Adrenal gland (tissue), 12 donors: ENCODE results near the gene GPR37L1. TPM values are rescaled to one million over a fixed set of nuclear protein-coding genes. Genes with fewer than 3 reads are reported as not detected.
A peak's percentile ranks its signal among the peaks of the same experiment; 100 is the strongest.

Source experiments
- DNase-seq, 7 donors: peaks; one replicate each; pipeline ENCODE4 v3.0.0-alpha.2; 2019 to 2020
- H3K27ac ChIP-seq, 5 donors: fragments of 200-600 bp; sonication (generic) in 4 of 5; 1 replicate in 3 of 5; 2 replicates in 2 of 5; pipeline versions ENCODE4 v1.5.1 to v1.8.0; 2016 to 2020; ENCODE audit warnings: mild to moderate bottlenecking in 1 of 5
- H3K27me3 ChIP-seq: fragments of 200-600 bp; 2 replicates; pipeline ENCODE4 v1.8.0; 2021
- H3K36me3 ChIP-seq, 2 donors: fragments of 200-600 bp; replicated peaks in 1 of 2; 1 replicate in 1 of 2; 2 replicates in 1 of 2; pipeline versions ENCODE4 v1.5.1 to v1.8.0; 2018 to 2022
- H3K4me1 ChIP-seq, 2 donors: fragments of 200-600 bp; replicated peaks in 1 of 2; 1 replicate in 1 of 2; 2 replicates in 1 of 2; pipeline versions ENCODE4 v1.5.1 to v1.8.0; 2018 to 2021
- H3K4me3 ChIP-seq, 4 donors: fragments of 200-600 bp; sonication (generic) in 3 of 4; one replicate each; pipeline ENCODE4 v1.5.1; 2016 to 2018
- H3K9me3 ChIP-seq, 3 donors: fragments of 200-600 bp; sonication (generic) in 1 of 3; replicated peaks in 1 of 3; 1 replicate in 2 of 3; 2 replicates in 1 of 3; pipeline versions ENCODE4 v1.5.1 to v1.8.0; 2016 to 2021
- POLR2A ChIP-seq, 2 donors: fragments of 450-650 bp; IDR thresholded peaks; one replicate each; pipeline ENCODE4 v1.6.1; 2017; ENCODE audit warnings: antibody characterized with exemption in 2 of 2, mild to moderate bottlenecking in 2 of 2, moderate library complexity in 1 of 2
- WGBS, 4 donors: extraction: QIAGEN DNeasy Blood & Tissue Kit in 2 of 4; methylation state at CpG; one replicate each; pipeline versions ENCODE4 v1.1.5 to v1.1.7; 2013 to 2017; 5-methylcytosine and 5-hydroxymethylcytosine counted together
- intact Hi-C, 2 donors: fragments of 100-400 bp; cut with DNase I; formaldehyde crosslinking; loops; one replicate each; pipeline versions ENCODE4 v1.14.1 to v1.15.0; 2022 to 2023
- polyA plus RNA-seq, 3 donors: library from polyadenylated mRNA; stranded (reverse); fragments of 200-250 nt in 2 of 3; fragments of 350-450 nt in 1 of 3; fragmentation: Illumina TruSeq in 1 of 3; extraction: RNeasy Lipid Tissue Mini Kit (QIAGEN cat#74804) in 1 of 3; gene quantifications; one replicate each; pipeline ENCODE4 v1.2.3, GENCODE V29; 2013 to 2014
- total RNA-seq, 9 donors: library from RNA; depleted of rRNA in 4 of 9; stranded (reverse); fragments of >200 nt in 4 of 9; fragments of 120-200 nt in 1 of 9; fragmentation: NEBNext Ultra II Directional in 1 of 9; extraction: Animal tissue kit (Norgen Biotek cat#: 25700) in 1 of 9; gene quantifications; one replicate each; pipeline versions ENCODE4 v1.1.0 to v1.2.4, GENCODE V29; 2013 to 2023
- TF ChIP-seq, protein P1 (sequence below), 6 experiments: fragments of 450-650 bp in 4 of 6; fragments of 200-600 bp in 2 of 6; sonication (generic) in 1 of 6; IDR thresholded peaks; 1 replicate in 5 of 6; 2 replicates in 1 of 6; pipeline versions ENCODE4 v1.5.1 to v1.8.0; 2016 to 2021; ENCODE audit warnings: antibody characterized with exemption in 6 of 6, mild to moderate bottlenecking in 2 of 6, moderate library complexity in 1 of 6
- donor health status: healthy with polysubstance abuse.
- donor health status: Bipolar disorder and iron deficiency.
- donor health status: DM: yes; HTN: yes; CAD: no.
- donor health status: DM: no; HTN: no; CAD: no.
- donor health status: DM: no; HTN: no; CAD: no.
- donor health status: DM: yes; HTN: yes; CAD: no.

GPR37L1 gene
- total and polyA plus RNA-seq, 12 donors: under 0.01 to 0.49 (median 0.24) TPM; not detected in 1

DNA sequence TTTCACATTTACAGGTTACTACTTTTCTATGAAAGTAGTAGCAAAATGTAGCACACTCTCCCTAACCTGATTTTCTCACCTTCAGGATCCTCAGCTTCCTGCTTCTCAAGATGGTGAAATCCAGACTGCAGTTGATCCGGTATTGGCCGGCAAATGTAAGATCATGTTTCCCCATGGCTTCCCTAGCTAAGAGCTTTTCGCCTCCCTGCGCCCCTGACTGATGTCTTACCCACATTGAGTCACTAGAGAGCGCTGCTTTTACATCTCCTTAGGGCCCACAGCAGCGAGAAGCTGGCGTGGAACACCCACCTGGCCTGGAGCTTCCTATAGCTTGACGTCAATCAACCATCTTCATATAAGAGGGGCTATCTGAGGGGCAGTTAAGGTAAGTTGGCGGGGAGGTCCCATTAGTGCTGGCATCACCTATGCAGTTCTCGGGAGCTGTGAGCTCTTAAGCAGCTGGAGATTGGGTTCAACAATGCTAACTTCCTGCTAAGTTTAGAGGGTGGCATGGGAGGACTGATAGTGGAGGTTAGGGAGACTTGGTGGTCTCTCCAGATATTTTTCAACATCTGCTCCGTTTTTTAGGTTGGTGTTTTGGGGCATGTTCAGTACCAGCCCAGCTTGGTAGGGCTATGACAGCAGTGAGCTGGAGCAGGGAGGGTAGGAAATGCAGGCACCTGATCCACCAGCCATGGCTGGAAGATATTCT is 32.2 kb downstream of the GPR37L1 start:
- no peak overlapping the region for H3K27ac ChIP-seq
- 40 to 54% (median 45%) methylated on average over 7 to 11 of the region's 11 CpGs for WGBS, 4 donors
- H3K4me3 ChIP-seq: no peak overlapping the region
- no peaks in the 10 kb centered on the region for H3K27me3 ChIP-seq
- peaks cover 0 to 6% of the 10 kb centered on the region in 2 donors for H3K36me3 ChIP-seq
- no peaks in the 10 kb centered on the region for H3K9me3 ChIP-seq
- DNase-seq: peak in 4 of 7 donors; percentile 48 to 77 (median 58)
- peaks cover 0 to 10% of the 10 kb centered on the region in 2 donors for H3K4me1 ChIP-seq
- TF ChIP-seq, protein P1, sequence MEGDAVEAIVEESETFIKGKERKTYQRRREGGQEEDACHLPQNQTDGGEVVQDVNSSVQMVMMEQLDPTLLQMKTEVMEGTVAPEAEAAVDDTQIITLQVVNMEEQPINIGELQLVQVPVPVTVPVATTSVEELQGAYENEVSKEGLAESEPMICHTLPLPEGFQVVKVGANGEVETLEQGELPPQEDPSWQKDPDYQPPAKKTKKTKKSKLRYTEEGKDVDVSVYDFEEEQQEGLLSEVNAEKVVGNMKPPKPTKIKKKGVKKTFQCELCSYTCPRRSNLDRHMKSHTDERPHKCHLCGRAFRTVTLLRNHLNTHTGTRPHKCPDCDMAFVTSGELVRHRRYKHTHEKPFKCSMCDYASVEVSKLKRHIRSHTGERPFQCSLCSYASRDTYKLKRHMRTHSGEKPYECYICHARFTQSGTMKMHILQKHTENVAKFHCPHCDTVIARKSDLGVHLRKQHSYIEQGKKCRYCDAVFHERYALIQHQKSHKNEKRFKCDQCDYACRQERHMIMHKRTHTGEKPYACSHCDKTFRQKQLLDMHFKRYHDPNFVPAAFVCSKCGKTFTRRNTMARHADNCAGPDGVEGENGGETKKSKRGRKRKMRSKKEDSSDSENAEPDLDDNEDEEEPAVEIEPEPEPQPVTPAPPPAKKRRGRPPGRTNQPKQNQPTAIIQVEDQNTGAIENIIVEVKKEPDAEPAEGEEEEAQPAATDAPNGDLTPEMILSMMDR (IDR thresholded peaks at IDR 0.05): peak in 5 of 6 experiments; percentile 11 to 38 (median 29)
- no peak for TF ChIP-seq POLR2A (IDR thresholded peaks at IDR 0.05)
- intact Hi-C loops: no loop called here

DNA sequence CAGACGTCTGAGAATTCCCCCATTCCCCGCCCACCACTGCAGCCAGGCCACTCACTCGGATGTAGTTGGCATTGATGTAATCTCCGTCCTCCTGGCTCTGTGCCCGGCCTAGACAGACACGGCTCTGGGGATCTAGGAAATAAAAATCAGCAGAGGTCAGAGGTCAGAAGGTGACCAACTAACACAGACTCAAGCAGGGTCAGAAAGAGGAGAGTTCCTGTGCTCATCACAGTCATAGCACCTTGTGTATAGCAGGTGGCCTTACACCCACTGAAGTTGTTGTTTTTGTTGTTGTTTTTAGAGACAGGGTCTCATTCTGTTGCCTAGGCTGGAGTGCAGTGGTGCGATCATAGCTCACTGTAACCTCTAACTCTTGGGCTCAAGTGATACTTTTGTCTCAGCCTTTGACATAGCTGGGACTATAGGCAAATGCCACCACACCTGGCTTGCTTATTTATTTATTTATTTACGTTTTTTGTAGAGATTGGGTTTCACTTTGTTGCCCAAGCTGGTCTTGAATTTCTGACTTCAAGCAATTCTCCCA is 32.8 kb downstream of the GPR37L1 start:
- peak; percentile 75 to 92 (median 85) for DNase-seq
- WGBS, 4 donors: 24 to 29% (median 27%) methylated on average over 6 to 8 of the region's 8 CpGs

DNA sequence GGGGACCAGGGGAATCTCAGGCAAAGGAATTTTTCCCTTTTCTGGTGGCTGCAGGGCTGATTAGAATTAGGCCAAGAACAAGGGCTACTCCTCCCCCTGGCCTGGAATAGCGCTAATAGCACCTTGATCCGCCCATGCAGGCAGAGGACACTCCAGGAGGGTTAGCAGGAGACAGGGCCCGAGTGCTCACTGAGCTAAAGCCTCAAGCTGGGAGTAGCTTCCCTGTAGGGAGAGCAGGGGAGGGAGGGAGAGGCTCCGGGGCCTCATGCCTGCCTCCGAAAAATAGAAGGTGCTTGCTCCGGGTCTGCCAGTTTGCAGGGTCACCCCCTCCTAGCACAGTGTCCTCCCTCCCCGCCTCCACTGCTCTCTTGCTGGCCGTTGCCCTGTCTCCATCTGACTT is 33.9 kb downstream of the GPR37L1 start:
- 76 to 91% (median 84%) methylated on average over 8 of the region's 8 CpGs for WGBS, 4 donors
- intact Hi-C loops: no loop called here

More for the DNA sequence above, 32.8 kb downstream of the GPR37L1 start:
- TF ChIP-seq, protein P1 (IDR thresholded peaks at IDR 0.05): no peak
- no peak for TF ChIP-seq POLR2A (IDR thresholded peaks at IDR 0.05)
- Histone ChIP-seq H3K27ac (no peak overlapping the region), H3K9me3 (no peaks in the 10 kb centered on the region), H3K27me3 (no peaks in the 10 kb centered on the region), H3K4me3 (no peak overlapping the region), H3K36me3 (peaks cover 0 to 6% of the 10 kb centered on the region in 2 donors), H3K4me1 (peaks cover 0 to 13% of the 10 kb centered on the region in 2 donors)
- intact Hi-C loops: no loop called here

DNA sequence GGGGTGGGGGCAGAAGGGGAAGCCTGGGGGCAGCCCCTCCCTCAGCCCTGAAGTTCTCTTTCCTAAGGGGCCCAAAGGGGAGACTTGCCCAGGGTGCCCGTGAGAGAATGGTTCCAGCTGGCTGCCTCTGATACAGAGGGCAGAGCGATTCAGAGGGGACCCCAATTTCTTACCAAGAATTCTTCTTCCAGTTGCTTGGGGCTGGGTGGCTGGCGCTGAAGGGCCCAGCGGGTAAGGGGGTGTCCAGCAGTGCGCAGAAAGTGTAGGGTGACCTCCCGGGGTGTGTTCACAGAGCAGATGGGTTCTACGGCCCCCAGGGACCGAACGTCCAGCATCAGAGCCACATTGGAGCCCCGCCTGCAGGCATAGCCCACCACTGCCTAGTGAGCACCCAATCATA is 35.2 kb downstream of the GPR37L1 start:
- peaks cover 0 to 13% of the 10 kb centered on the region in 2 donors for H3K4me1 ChIP-seq
- H3K27ac ChIP-seq: no peak overlapping the region
- TF ChIP-seq POLR2A (IDR thresholded peaks at IDR 0.05): no peak
- TF ChIP-seq, protein P1 (IDR thresholded peaks at IDR 0.05): no peak
- no peaks in the 10 kb centered on the region for H3K36me3 ChIP-seq
- no peaks in the 10 kb centered on the region for H3K27me3 ChIP-seq
- no peak for DNase-seq
- intact Hi-C loops: no loop called here
- H3K9me3 ChIP-seq: no peaks in the 10 kb centered on the region
- H3K4me3 ChIP-seq: no peak overlapping the region
- WGBS, 4 donors: 90 to 97% (median 93%) methylated on average over 10 of the region's 10 CpGs

More for the DNA sequence above, 33.9 kb downstream of the GPR37L1 start:
- H3K36me3 ChIP-seq: peaks cover 0 to 6% of the 10 kb centered on the region in 2 donors
- H3K4me3 ChIP-seq: no peak overlapping the region
- no peak for DNase-seq
- H3K27ac ChIP-seq: no peak overlapping the region
- no peaks in the 10 kb centered on the region for H3K27me3 ChIP-seq
- H3K9me3 ChIP-seq: no peaks in the 10 kb centered on the region
- TF ChIP-seq POLR2A (IDR thresholded peaks at IDR 0.05): no peak
- TF ChIP-seq, protein P1 (IDR thresholded peaks at IDR 0.05): no peak
- peaks cover 0 to 13% of the 10 kb centered on the region in 2 donors for H3K4me1 ChIP-seq
